IPS-18a (cell line): Measurements from ENCODE around the gene TARP.

Source experiments
- H3K27ac ChIP-seq: one replicate; pipeline ENCODE4 v1.5.1; 2013; ENCODE audit warnings: low read length
- H3K27me3 ChIP-seq: one replicate; pipeline ENCODE4 v1.6.1; 2013; ENCODE audit warnings: mild to moderate bottlenecking, low read length; ENCODE audit not compliant: control insufficient read depth, insufficient read depth
- H3K36me3 ChIP-seq: one replicate; pipeline ENCODE4 v1.6.1; 2013; ENCODE audit warnings: low read depth, low read length; ENCODE audit not compliant: control insufficient read depth
- H3K4me1 ChIP-seq: one replicate; pipeline ENCODE4 v1.6.1; 2013; ENCODE audit warnings: low read depth, low read length; ENCODE audit not compliant: control insufficient read depth
- H3K4me3 ChIP-seq: one replicate; pipeline ENCODE4 v1.5.1; 2013; ENCODE audit warnings: low read length
- H3K9ac ChIP-seq: one replicate; pipeline ENCODE4 v1.6.1; 2013; ENCODE audit warnings: mild to moderate bottlenecking, low read length, moderate library complexity
- H3K9me3 ChIP-seq: one replicate; pipeline ENCODE4 v1.6.1; 2013; ENCODE audit warnings: low read depth, low read length; ENCODE audit not compliant: control insufficient read depth

TARP gene

DNA sequence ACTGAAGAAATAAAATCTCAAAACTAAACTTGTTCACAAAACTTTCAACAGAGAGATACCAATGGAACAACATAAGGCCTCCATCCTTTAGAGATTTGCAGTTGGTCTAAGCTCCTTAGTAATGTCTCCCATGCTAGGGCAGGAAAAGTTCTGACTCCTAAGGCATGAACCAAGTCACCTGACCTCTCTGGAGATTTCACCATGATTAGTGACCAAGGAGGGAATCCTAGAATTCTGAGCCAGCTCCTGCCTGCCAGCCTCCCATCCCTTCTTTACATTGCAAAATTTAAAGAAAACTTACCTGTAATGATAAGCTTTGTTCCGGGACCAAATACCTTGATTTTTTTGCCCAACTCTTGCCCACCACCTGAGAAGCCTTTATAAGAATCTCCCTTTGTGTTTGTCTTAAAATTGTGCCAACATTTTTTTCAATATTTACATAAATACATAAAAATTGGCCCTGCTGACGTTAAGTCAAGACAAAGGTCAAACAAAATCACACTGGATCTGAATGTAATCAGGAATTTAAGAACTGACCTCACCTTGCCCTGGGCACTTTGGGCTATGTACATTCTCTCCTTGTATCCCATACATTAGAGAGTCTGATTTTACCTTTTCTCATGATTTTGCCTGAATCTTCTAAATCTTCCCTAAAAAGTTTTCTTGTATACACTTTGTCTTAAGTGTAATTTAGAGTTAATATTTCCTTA is at the start of gene TARP:
Gene TARP, minus strand, starts transcription at position 351 of the 710 bp plus-strand sequence.
- Histone ChIP-seq H3K4me1 (peaks cover 5% of the 10 kb centered on the region), H3K9me3 (no peaks in the 10 kb centered on the region), H3K4me3 (no peak within 1 kb of the TSS), H3K9ac (no peak within 1 kb of the TSS), H3K27me3 (no peaks in the 10 kb centered on the region), H3K27ac (no peak within 1 kb of the TSS), H3K36me3 (no peaks in the 10 kb centered on the region)

DNA sequence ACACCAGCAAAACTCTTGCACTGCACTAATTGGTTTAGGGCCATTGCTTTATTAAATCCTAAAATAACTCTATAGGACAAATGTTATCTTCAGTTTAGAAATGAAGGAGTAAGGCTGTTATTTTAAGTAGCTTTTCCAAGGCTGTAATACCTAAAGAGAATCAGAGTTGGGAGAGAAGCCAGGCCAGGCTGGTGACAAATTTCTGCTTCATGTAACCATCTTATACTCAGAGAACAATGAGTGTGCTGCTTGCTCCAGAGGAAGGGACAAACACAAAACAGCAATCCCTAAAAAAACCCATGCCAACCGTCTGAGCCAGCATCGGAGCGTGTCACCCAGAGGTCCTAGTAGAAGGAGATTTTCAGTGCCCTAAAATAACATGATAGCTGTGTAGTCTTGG is 49.7 kb upstream of the TARP start:
- Histone ChIP-seq H3K9me3 (no peaks in the 10 kb centered on the region), H3K4me1 (peaks cover 20% of the 10 kb centered on the region), H3K36me3 (no peaks in the 10 kb centered on the region), H3K9ac (no peak overlapping the region), H3K4me3 (no peak overlapping the region), H3K27me3 (no peaks in the 10 kb centered on the region), H3K27ac (no peak overlapping the region)

GRCh38 chr7:38322461-38322860 is 49.0 kb upstream of the TARP start:
- H3K27me3 ChIP-seq, result no peaks in the 10 kb centered on the region
- H3K36me3 ChIP-seq, result no peaks in the 10 kb centered on the region

GRCh38 chr7:38321967-38322366 is 48.5 kb upstream of the TARP start:
- H3K4me3 ChIP-seq, result no peak overlapping the region
- H3K36me3 ChIP-seq, result no peaks in the 10 kb centered on the region
- H3K9ac ChIP-seq, result no peak overlapping the region
- no peaks in the 10 kb centered on the region for H3K9me3 ChIP-seq
- no peak overlapping the region for H3K27ac ChIP-seq
- H3K4me1 ChIP-seq, result peaks cover 12% of the 10 kb centered on the region
- H3K27me3 ChIP-seq, result no peaks in the 10 kb centered on the region

More at GRCh38 chr7:38322461-38322860, 49.0 kb upstream of the TARP start:
- Histone ChIP-seq H3K4me3 (no peak overlapping the region), H3K9ac (no peak overlapping the region), H3K4me1 (peaks cover 17% of the 10 kb centered on the region), H3K9me3 (no peaks in the 10 kb centered on the region), H3K27ac (no peak overlapping the region)

GRCh38 chr7:38321515-38321944 is 48.1 kb upstream of the TARP start:
- no peak overlapping the region for H3K27ac ChIP-seq
- no peaks in the 10 kb centered on the region for H3K36me3 ChIP-seq
- no peaks in the 10 kb centered on the region for H3K9me3 ChIP-seq
- no peak overlapping the region for H3K4me3 ChIP-seq
- H3K4me1 ChIP-seq, result peaks cover 9% of the 10 kb centered on the region
- H3K9ac ChIP-seq, result no peak overlapping the region
- H3K27me3 ChIP-seq, result no peaks in the 10 kb centered on the region

GRCh38 chr7:38321050-38321449 is 47.6 kb upstream of the TARP start:
- Histone ChIP-seq H3K4me3 (no peak overlapping the region), H3K9me3 (no peaks in the 10 kb centered on the region), H3K27ac (no peak overlapping the region), H3K27me3 (no peaks in the 10 kb centered on the region), H3K4me1 (peaks cover 9% of the 10 kb centered on the region), H3K36me3 (no peaks in the 10 kb centered on the region), H3K9ac (no peak overlapping the region)

- Histone ChIP-seq H3K4me1 (peaks cover 9% of the 10 kb centered on the region), H3K27ac (no peak overlapping the region), H3K27me3 (no peaks in the 10 kb centered on the region), H3K4me3 (no peak overlapping the region), H3K9ac (no peak overlapping the region), H3K36me3 (no peaks in the 10 kb centered on the region), H3K9me3 (no peaks in the 10 kb centered on the region)
These were observed 46.4 kb upstream of the TARP start for GRCh38 chr7:38319873-38320272.

DNA sequence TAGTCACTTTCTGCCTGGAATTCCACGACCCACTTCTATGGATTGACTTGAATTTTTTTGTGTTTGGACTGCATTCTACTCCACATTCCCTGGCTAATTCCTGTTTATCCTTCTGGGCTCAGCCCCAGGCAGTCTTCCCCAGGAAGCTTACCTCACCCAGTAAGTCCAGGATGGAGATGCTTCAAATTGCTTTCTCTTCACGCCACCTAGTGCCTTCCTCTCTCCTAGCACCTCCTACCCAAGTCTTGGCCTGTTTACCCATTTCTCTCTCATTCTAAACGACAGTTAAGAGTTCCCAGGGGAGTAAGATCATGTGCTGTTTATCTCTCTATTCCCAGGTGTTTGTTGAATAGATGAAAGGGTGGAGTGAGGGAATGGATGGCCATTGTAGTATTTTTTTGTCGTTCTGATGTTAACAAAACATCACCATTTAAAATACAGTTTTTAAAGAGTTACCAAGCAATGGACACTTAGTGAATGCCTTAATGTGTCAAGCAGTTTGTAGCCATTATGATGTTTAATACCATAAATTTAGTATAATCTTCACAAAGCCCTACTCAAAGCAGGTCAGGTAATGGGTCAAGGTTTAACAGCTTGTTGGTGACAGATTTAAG is 45.5 kb upstream of the TARP start:
- Histone ChIP-seq H3K4me3 (no peak overlapping the region), H3K36me3 (no peaks in the 10 kb centered on the region), H3K9me3 (no peaks in the 10 kb centered on the region), H3K9ac (no peak overlapping the region), H3K27me3 (no peaks in the 10 kb centered on the region), H3K27ac (no peak overlapping the region), H3K4me1 (peaks cover 9% of the 10 kb centered on the region)

- no peak overlapping the region for H3K4me3 ChIP-seq
- H3K36me3 ChIP-seq, result no peaks in the 10 kb centered on the region
- H3K4me1 ChIP-seq, result peaks cover 9% of the 10 kb centered on the region
- H3K27ac ChIP-seq, result no peak overlapping the region
- no peaks in the 10 kb centered on the region for H3K27me3 ChIP-seq
- H3K9ac ChIP-seq, result no peak overlapping the region
- no peaks in the 10 kb centered on the region for H3K9me3 ChIP-seq
These were observed 44.8 kb upstream of the TARP start for GRCh38 chr7:38318241-38318640.

- H3K9ac ChIP-seq, result no peak overlapping the region
- H3K36me3 ChIP-seq, result no peaks in the 10 kb centered on the region
- H3K4me3 ChIP-seq, result no peak overlapping the region
These were observed 44.1 kb upstream of the TARP start for GRCh38 chr7:38317515-38317914.

DNA sequence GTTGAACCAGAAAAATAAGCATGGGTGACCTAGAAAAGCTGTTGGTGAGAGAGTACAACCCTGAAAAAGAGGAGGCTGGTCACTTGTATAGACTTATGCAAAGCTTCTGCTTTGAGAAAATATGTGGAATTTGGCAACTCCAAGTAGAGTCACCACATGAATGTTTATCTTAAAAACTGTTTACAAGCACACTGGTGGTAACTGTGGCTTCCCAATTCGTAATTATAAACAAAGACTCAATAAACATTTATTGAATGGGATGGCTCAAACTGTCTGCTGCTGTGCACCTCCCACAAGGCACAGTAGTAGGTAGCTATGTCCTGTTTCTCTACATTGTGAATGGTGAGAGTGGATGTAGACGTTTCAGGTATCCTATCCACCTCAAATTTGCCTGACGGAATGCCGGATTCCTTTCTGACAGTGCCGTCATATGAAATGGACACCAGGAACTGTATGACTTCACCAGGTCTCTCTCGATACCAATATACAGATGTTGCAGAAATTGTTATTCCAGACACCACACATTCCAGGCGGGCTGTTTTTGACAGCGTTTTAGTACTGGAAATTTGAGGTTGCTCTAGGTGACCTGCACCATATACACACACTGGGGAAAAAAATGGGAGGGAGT is 43.4 kb upstream of the TARP start:
- Histone ChIP-seq H3K27me3 (no peaks in the 10 kb centered on the region), H3K4me3 (no peak overlapping the region), H3K4me1 (peaks cover 9% of the 10 kb centered on the region), H3K36me3 (no peaks in the 10 kb centered on the region), H3K9ac (no peak overlapping the region), H3K27ac (no peak overlapping the region), H3K9me3 (no peaks in the 10 kb centered on the region)

More at GRCh38 chr7:38317515-38317914, 44.1 kb upstream of the TARP start:
- Histone ChIP-seq H3K9me3 (no peaks in the 10 kb centered on the region), H3K27ac (no peak overlapping the region), H3K27me3 (no peaks in the 10 kb centered on the region), H3K4me1 (peaks cover 9% of the 10 kb centered on the region)
